ENCODE results near the gene ZNF780A.
A peak's percentile ranks its signal among the peaks of the same experiment; 100 is the strongest.
"Not testable (repeated sequence)": the region's sequence is repeated elsewhere in the genome, so short reads cannot be mapped to it uniquely, and the experiment has no call there.

The ZNF780A gene

GRCh38 chr19:40081411-40081810 is 9.3 kb downstream of the ZNF780A start:
- DNase-seq, result no peak

- no peak for DNase-seq
These were observed 10.5 kb downstream of the ZNF780A start for GRCh38 chr19:40080289-40080688.

- no peak for DNase-seq
These were observed 12.4 kb downstream of the ZNF780A start for GRCh38 chr19:40078377-40078776.

- no peak for DNase-seq
These were observed 20.7 kb downstream of the ZNF780A start for GRCh38 chr19:40070058-40070457.

- no peak for DNase-seq
These were observed 31.1 kb downstream of the ZNF780A start for GRCh38 chr19:40059624-40060023.

GRCh38 chr19:40057166-40057565 is 33.6 kb downstream of the ZNF780A start:
- no peak for DNase-seq

- DNase-seq, result no peak
These were observed 34.2 kb downstream of the ZNF780A start for GRCh38 chr19:40056505-40056904.

- DNase-seq, result peak; percentile 69
These were observed 34.8 kb downstream of the ZNF780A start, which contains the start of gene ZNF780B for GRCh38 chr19:40055832-40056504. TSS of gene ZNF780B (minus strand) at chr19:40056231. CDS start at chr19:40050332, 5,899 bp downstream.

- DNase-seq, result no peak
These were observed 35.7 kb downstream of the ZNF780A start for GRCh38 chr19:40055049-40055448.

GRCh38 chr19:40054632-40055031 is 36.1 kb downstream of the ZNF780A start:
- no peak for DNase-seq

GRCh38 chr19:40053491-40053890 is 37.3 kb downstream of the ZNF780A start:
- no peak for DNase-seq

- not testable (repeated sequence) for DNase-seq
These were observed 49.0 kb downstream of the ZNF780A start for GRCh38 chr19:40041718-40042117.

GRCh38 chr19:40038047-40038446 is 52.7 kb downstream of the ZNF780A start:
- DNase-seq, result not testable (repeated sequence)

- DNase-seq, result no peak
These were observed 54.7 kb downstream of the ZNF780A start for GRCh38 chr19:40035996-40036395.

GRCh38 chr19:40033989-40034560 is 56.7 kb downstream of the ZNF780A start:
- no peak for DNase-seq

GRCh38 chr19:40026597-40026970 is 64.2 kb downstream of the ZNF780A start:
- no peak for DNase-seq

GRCh38 chr19:40025938-40026596 is 64.7 kb downstream of the ZNF780A start:
- no peak for DNase-seq

GRCh38 chr19:40023969-40024368 is 66.8 kb downstream of the ZNF780A start:
- DNase-seq, result no peak

All from NCI-H1105 treated with DMSO at 0.1 percent for 48 hours (cell line).